GM18867 (cell line): ENCODE measurements around the gene FDXR.

Source experiments
- ATAC-seq: cut with Tn5 transposase; IDR thresholded peaks from one replicate; pipeline ENCODE4 v1.9.1; 2021; ENCODE audit warnings: mild to moderate bottlenecking, moderate library complexity; ENCODE audit not compliant: unreplicated experiment

FDXR gene

DNA sequence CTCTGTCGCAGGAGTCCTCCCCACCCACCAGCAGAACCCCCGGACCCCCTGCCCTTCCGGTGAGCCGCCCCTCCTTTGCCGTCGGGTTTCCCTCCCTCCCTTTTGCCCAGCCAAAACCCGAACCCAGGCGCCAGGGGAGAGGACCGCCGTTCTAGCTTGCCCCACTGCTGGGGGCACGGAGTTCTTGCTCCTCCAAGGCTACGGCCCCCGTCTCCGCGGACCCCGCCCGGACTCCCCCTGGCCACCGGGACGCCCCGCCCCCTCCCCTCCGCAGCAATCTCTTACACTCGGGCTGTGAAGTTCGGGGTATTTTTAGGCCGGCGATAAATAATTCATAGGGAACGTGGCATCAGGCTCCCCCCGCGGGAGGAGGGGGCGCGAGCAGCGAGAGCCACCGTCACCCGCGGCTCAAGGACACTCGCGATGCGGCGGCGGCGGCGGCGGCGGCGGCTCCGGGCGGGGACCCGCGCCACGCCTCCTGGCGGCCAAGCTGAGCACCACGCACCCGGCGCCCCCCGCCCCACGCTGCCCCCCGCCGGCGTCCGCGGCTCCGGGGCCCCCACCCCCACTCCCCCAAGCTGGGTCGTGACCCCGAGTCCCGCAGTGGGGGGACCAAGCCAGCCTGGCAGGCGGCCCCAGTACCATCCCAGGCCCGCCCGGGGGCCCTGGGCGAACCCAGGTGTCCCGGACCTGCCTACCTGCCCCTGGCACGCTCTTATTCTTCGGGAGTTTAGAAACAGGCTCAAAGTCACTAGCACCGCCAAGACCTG is 13.2 kb downstream of the FDXR start, which contains the start of gene GRIN2C:
Gene GRIN2C (minus strand): TSS at position 427 of the 770 bp plus-strand sequence. CDS start 4,793 bp downstream, outside the sequence.
- no peak for ATAC-seq

DNA sequence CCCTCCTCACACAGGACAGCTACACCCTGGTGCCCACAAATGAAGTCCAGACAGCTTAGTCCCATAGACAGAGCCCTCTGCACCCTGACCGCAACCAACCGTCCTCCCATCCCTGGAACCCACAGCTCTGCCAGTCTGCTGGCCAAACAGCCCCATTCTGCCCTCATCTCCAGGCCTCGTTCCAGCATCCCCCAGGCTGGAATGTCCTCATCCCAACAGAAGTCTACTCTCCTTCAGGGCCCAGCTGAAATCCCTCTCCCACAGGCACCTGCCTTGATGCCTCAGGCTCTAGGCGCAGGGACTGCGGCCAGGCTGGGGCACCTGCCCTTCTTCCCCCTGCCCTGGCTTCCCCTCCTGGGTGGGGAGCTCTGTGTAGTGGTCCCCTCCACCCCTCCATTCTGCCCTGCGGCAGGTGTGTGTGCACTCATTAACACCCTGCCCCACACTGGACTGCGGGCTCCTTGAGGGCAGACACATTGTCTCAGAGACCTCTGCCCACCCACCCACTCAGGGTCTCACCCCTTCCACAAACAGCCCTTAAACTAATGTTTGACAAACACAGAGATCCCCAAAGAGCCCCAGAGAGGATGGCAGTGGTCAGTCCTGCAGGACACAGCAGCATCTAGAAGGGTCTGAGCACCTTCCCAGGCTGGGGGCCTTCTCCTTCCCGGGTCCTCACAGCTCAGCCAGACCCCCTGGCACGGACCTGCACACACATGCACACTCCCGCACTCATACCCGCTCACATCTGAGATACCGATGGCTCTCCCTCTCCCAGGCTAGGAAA is 13.9 kb downstream of the FDXR start:
- no peak for ATAC-seq

DNA sequence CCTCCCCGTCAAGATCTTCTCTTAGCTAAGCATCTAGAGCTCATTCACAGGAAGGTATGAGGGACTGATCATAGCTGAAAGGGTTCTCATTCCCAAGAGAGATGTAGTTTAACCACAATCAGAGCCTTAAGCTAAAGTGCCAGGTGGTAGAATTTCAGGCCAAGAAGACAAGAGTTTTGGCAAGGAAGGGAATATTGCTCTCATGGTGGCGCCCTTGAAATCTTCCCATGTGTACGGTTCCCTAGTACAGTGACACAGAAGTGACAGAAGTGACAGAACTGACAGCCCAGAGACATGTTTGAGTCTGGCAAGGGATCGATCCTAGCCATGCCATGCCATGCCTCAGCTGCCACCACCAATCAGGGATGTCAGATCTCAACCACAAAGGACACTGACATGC is 15.6 kb downstream of the FDXR start:
- no peak for ATAC-seq

DNA sequence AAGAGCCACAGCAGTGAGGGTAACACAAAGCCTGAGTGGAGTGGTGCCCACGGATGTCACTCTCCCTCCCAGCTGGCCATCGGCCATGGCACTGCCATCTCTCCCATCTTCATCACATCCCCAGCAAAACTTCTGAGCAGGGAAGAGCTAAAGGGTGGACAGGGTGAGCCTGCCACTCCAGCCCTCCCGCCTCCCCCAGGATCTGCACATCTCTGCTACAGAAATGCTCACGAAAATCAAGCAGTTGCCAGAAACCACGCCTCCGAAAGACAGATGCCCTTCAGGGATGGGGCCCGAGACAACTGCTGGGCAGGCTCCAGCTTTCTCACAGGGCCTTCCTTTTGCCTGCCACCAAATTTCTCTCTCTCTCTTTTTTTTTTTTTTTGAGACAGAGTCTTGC is 16.7 kb downstream of the FDXR start:
- ATAC-seq, result no peak

DNA sequence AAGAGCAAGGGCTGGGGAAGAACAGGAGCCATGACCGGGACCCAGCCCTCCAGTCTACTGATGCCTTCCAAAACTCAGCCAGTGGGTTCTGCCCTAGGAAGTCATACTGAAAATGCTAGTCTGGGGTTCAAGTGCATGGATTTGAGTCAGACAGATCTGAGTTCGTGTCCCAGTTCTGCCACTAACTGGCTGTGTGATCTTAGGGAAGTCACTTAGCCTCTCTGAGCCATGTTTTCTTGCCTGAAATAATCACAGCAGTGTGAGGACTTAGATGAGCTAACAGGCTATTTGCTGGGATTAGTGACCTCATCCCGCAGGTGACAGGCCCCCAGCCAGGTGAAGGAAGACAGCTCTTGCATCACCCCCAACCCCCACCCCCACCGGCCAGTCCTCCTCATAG is 17.5 kb downstream of the FDXR start:
- ATAC-seq, result no peak

DNA sequence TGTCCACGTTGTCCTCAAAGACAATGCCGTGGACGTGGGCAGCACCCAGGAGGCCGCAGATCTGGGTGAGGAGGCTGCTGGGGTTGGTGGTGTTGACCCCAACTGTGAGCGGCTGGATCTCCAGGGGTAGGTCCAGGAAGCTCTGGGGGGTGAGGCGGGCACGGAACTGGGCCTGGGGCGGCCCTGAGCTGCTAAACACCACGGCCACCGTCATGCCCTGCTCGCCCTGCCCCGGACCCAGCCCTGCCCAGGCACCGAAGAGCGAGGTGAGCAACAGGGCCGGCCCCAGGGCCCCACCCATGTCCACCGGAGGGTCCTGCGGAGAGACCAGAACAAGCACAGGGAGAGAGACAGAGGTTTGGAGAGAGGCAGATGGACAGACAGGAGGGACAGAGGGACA is 18.0 kb downstream of the FDXR start:
- ATAC-seq, result no peak

DNA sequence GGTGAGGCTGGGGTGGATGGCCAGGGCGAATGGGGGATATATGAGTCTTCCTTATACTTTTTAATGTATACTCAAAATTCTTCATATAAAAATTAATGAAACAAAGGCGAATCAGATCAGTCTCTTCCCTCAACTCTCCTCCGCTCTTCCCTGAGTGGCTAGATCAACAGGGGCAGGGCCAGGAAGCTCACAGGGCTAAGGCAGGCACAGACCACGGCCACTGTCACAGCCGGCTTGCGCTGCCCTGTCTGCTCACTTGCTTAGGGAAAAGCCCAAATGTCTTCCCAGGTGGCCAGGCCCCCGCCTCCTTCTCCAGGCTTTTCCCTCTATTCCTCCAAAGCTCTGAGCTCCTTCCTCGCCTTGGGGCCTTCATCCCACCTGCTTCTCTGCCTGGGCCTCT is 19.1 kb downstream of the FDXR start:
- ATAC-seq, result no peak

DNA sequence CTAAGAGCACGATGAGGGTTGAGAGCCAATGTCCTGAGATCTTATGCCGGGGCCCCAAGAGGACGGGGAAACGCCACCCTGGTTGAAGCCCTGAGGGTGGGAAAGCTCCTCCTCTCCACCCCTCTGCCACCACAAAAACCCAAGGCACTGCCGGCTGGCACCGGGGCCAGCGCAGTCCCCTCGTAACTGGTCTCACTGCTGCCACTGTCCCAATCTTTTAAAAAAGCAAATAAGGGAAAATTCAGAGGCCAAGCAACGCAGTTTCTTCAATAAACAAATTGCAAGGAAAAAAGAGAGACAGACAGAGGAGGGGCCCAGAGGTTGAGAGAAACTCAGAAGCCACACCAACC is 19.8 kb downstream of the FDXR start:
- ATAC-seq, result no peak

DNA sequence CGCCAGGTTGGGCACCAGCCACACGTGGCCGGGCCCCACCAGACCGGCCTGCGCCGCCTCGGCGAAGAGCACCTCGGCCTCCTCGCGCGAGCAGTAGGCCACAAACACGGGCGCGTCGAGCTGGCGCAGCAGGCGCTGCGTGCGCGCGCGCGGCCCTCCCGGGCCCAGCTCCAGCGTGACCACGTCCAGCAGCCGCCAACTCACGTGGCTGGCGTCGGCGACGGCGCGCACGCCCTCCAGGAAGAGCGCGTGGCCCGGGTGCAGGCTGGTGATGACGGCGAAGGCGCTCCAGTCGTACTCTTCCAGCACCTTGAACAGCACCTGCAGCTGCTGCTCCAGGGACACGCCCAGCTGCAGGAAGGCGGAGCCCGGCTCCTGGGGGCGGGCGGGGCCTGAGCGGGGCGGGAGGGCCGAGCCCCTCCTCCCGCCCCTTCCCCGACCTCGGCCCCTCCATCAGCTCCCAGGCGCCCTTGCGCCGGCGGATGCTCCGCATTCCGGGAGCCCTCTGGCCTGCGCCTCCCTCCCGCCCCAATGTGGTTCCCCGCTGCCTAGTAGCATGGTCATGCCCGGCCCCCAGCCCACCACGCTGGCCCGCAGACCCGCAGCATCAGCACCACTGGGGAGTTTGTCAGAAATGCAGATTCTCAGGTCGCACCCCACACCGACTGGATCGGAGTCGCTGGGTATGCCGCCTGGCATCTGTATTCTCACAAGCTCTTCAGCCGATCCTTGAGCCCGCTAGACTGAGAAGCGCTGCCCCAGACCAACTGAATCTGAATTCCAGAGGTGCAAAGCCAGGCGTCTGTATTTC is 20.4 kb downstream of the FDXR start:
- no peak for ATAC-seq

DNA sequence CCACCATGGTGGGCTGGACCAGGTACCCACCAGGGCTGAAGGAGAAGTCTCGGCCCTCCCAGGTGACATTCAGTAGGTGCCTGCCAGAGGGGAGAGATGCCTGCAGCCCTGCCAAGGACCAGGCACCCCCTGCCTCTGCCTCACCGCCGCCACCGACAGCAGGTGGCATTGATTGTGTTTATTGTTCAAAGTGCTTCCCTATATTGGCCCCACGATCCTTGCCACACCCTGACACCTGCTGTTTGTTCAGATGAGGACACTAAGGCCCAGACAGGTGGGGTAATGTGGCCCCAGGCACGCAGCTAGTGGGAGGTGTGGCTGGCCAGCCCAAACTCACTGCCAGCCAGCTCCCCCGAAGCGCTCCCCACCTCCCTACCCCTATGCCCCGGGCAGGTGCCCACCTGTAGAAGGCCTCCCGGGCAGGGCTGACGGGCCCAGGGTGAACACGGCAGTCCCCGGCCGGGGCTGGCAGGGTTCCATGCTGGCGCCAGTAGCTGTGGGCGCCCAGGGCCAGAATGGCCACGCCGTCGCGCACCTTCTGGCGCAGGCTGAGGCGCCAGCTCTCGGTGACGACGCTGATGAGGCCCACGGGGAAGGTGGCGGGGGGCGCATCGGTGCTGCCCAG is 21.1 kb downstream of the FDXR start:
- no peak for ATAC-seq

DNA sequence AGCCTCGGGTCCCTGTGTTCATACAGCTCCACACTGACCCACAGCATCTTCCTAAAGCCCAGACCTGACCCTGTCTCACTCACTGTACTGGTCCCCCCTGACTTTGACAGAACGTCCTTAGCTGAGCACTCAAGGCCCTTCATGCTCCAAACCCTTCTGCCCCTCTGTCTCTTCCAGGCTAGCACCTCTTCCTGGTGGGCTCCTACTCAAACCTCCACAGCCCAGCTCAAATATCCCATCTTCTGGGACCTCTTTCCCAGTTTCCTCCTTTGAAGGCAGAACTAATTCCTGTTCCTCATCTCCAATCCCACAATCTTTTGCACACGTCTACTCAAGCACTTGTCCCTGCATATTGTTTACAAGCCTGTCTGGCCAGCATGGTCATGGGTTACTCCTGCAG is 21.9 kb downstream of the FDXR start:
- ATAC-seq, result no peak

DNA sequence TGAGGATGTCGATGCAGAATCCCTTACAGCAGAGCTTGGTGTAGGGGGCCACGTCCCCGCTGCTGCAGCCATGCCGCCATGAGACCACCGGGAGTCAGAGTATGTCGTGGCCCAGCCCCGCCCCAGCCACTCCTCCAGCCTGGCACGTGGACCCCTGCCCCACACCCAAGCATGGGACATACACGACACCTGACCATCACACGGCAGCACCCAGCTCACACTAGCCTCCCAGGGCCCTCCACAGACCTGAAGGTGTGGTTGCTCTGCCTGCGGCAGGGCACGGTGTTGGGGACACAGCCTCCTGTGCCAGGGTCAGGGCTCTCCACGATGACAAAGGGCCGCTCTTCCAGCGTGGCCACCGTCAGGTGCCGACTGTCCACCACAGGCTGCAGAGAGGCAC is 22.5 kb downstream of the FDXR start:
- no peak for ATAC-seq

DNA sequence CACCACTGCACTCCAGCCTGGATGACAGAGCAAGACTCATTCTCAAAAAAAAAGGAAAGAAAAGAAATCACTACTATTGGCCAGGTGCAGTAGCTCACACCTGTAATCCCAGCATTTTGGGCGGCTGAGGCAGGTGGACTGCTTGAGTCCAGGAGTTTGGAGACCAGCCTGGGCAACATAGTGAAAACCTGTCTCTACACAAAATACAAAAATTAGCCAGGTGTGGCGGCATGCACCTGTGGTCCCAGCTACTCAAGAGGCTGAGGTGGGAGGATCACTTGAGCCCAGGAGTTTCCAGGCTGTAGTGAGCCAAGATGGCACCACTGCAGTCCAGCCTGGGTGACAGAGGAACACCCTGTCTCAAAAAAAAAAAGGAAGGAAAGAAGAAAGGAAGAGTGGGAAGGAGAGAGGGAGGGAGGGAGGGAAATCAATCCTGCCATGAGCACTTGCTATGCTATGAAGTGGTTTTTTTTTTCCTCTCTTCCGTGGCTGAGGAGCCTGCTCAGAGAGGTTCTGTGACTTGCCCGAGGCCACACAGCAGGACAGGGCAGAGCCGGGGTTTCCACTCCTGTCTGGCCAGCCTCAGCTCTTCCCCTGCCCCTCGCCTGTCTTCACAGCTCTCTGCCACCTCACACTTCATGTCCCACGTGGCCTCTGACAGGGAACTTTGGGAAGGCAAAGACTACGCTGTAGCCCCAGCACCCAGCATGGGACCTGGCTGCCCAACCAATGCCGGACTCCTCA is 24.0 kb downstream of the FDXR start:
- no peak for ATAC-seq

DNA sequence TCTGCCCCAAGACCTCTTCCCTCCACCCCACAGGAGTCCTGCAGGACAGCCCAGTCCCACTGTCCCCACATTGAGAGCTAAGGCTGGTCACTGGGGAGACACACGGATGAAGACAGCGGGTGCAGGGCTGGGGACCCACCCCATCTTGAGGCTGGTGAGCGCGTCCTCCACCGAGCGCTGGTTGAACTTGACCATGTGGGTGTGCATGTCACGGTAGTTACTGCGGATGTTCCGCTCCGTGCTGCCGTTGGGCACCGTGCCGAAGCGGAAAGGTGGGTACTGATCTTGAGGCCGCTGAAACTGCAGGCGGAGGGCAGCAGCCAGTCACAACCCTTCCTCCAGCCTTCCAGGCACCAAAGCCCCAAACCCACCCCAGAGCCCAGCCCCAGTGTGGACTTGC is 26.2 kb downstream of the FDXR start:
- no peak for ATAC-seq

DNA sequence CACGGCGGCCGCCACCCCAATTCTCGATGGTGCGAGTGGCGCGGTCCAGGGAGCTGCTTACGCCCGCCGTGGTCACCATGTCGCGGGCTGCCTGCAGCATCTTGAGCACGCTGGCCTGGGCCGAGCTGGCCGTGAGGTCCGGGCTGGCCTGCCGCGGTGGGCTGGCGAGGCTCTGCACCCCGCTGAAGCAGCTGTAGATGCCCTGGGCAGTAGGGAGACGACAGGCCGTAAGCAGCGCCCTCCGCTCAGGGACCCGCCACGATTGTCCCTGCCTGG is 29.5 kb downstream of the FDXR start:
- no peak for ATAC-seq

DNA sequence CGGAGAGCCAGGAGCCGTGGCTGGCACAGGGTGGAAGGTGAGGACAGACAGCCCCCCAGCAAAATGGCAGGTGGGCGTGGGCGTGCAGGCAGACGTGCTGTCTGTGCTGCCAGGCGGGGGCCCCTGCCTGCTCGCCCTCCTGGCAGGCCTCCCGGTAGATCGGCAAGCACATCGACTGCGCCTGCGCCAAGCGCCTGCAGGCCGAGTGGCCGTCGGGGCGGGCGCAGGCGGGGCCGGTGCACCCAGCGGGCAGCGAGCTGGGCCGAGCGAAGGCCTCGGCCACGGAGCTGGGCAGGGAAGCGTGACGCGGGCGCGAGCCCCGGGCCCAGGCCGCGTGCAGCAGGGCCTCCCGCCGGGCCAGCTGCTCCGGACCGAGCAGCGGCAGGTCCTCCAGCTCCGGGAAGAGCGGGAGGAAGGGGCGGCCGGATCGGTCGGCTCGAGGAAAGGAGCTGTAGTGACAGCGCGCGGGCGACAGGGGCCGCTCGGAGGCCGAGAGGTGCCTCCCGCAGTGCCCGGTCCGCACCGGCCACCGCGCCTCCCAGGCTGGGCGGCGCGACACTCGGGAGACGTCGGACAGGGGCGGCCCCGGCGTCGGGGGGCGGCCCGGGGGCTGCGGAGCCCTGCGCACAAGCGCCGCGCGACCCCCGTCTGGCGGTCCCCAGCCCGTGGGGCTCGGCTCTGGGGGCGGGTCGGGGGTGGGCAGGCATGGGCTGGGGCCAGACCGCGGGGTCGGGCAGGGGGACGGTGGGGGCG is 30.0 kb downstream of the FDXR start:
- ATAC-seq, result no peak

DNA sequence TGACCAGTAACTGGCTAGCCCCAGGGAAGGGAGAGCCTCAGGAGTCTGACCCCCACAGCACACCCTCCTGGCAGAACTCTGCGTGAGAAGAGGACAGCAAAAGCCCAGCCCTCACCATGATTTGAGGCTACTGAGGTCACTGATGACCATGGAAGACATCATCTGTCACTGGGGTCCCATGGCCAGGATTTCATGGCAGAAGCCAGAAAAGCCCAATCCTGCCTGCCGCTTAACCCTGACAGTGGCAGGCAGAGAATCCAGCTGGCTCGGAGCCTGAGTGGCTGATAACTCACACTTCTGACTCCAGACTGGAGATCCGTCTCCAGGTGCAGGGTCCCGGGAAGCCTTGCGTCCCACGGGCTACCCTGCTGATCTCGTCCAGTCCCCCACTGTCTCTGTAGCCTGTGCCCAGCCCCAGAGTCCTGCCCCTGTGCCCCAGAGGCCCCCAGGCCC is 30.6 kb downstream of the FDXR start:
- no peak for ATAC-seq

DNA sequence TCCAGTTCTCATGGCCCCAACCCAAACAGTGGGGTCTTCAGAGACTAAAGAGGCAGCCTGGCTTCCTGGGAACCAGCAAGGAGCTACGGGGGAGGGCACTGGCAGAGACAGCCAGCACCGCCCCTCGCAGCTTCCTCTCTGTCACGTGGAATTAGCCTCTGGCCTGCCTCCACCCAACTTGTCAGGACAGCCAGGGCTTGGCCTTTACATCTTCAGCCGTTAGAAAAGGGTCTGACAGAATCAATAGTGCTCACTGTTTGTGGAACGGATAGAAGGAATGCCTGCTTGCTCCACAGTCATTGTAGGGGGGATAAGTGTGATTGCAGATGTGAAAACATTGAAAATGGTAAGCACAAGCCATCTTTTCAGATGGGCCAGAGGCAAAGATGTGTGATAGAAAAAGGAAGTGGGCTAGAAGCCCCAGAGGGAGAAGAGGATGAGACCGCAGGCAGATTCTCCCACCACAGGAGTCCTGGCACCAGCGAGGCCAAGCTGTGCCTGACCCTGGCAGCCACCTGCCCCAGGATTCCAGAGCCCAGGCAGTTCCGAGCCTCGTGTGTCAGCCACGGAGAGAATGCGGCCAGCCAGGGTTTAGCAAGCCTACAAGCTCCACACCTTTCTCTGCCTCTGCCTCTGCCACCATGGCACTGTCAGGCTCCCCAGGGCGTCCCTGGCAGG is 31.7 kb downstream of the FDXR start:
- no peak for ATAC-seq
